IMR-90 (cell line): ENCODE data around the gene UGT8. TPM values are rescaled to one million over a fixed set of nuclear protein-coding genes. Genes with fewer than 3 reads are reported as not detected.

ENCODE experiments used
- ATAC-seq: fragments of 200-7000 bp; cut with Tn5 transposase; 2 replicates; pipeline ENCODE4 v1.9.1; 2020; ENCODE audit warnings: low read depth, mild to moderate bottlenecking, moderate library complexity
- BruUV-seq: library from RNA; stranded (reverse); fragments of 400-500 nt; replicated peaks from 2 replicates; lab custom pipeline; 2021; lab: Mats Ljungman, UMichigan
- CTCF ChIA-PET: fragments of 300-600 bp; formaldehyde crosslinking; extraction: SDS; loops from one replicate; lab custom pipeline; 2021; ENCODE audit warnings: antibody characterized with exemption; lab: Yijun Ruan, JAX
- POLR2A ChIA-PET: fragments of 300-600 bp; sonication (Branson Sonifier 250); formaldehyde crosslinking; loops from one replicate; lab custom pipeline; 2022; ENCODE audit warnings: antibody characterized with exemption; ENCODE audit not compliant: unreplicated experiment; lab: Charles Lee
- DNase-seq: peaks from one replicate; pipeline ENCODE4 v3.0.0; 2013
- H2AFZ ChIP-seq: replicated peaks from 2 replicates; pipeline ENCODE3; 2013; ENCODE audit warnings: low read length, mild to moderate bottlenecking; ENCODE audit not compliant: poor library complexity
- H2AK5ac ChIP-seq: 2 replicates; pipeline ENCODE4 v1.6.1; 2013; ENCODE audit warnings: low read depth, low read length, inconsistent platforms
- H2AK9ac ChIP-seq: replicated peaks from 2 replicates; pipeline ENCODE3; 2013; ENCODE audit warnings: mild to moderate bottlenecking, low read depth, low read length, moderate library complexity; ENCODE audit not compliant: poor library complexity
- H2BK120ac ChIP-seq: 2 replicates; pipeline ENCODE4 v1.6.1; 2013; ENCODE audit warnings: low read depth, low read length, inconsistent platforms
- H2BK15ac ChIP-seq: 3 replicates; pipeline ENCODE4 v1.6.1; 2013; ENCODE audit warnings: low read depth, low read length, inconsistent platforms
- H2BK20ac ChIP-seq: 2 replicates; pipeline ENCODE4 v1.6.1; 2013; ENCODE audit warnings: low read depth, mild to moderate bottlenecking, inconsistent platforms, low read length, moderate library complexity
- H2BK5ac ChIP-seq: 2 replicates; pipeline ENCODE4 v1.6.1; 2013; ENCODE audit warnings: mild to moderate bottlenecking, low read depth, low read length, inconsistent platforms; ENCODE audit not compliant: poor library complexity, severe bottlenecking
- H3K14ac ChIP-seq: replicated peaks from 2 replicates; pipeline ENCODE4 v1.6.1; 2013; ENCODE audit warnings: low read depth, low read length, inconsistent platforms
- H3K18ac ChIP-seq: 2 replicates; pipeline ENCODE4 v1.6.1; 2013; ENCODE audit warnings: low read depth, low read length, control low read depth
- H3K23ac ChIP-seq: 2 replicates; pipeline ENCODE4 v1.6.1; 2013; ENCODE audit warnings: low read depth, low read length, inconsistent platforms
- H3K27ac ChIP-seq: 2 replicates; pipeline ENCODE4 v1.5.1; 2013; ENCODE audit warnings: mild to moderate bottlenecking, control low read depth, low read length; ENCODE audit not compliant: insufficient read depth
- H3K27me3 ChIP-seq: 2 replicates; pipeline ENCODE4 v1.6.1; 2013; ENCODE audit warnings: low read length; ENCODE audit not compliant: control insufficient read depth, insufficient read depth
- H3K36me3 ChIP-seq: 2 replicates; pipeline ENCODE4 v1.6.1; 2013; ENCODE audit warnings: low read length, mixed read lengths; ENCODE audit not compliant: control insufficient read depth, insufficient read depth
- H3K4ac ChIP-seq: 2 replicates; pipeline ENCODE4 v1.6.1; 2013; ENCODE audit warnings: low read depth, low read length, inconsistent platforms
- H3K4me1 ChIP-seq: 2 replicates; pipeline ENCODE4 v1.6.1; 2013; ENCODE audit warnings: low read length, mixed read lengths; ENCODE audit not compliant: control insufficient read depth, insufficient read depth
- H3K4me2 ChIP-seq: 2 replicates; pipeline ENCODE4 v1.6.1; 2013; ENCODE audit warnings: low read depth, mild to moderate bottlenecking, control low read depth, low read length, moderate library complexity
- H3K4me3 ChIP-seq: 2 replicates; pipeline ENCODE4 v1.5.1; 2013; ENCODE audit warnings: low read depth, mild to moderate bottlenecking, control low read depth, low read length, moderate library complexity; ENCODE audit not compliant: insufficient read depth
- H3K56ac ChIP-seq: 2 replicates; pipeline ENCODE4 v1.6.1; 2013; ENCODE audit warnings: low read length, inconsistent platforms; ENCODE audit not compliant: insufficient read depth; ENCODE audit errors: extremely low read depth
- H3K79me1 ChIP-seq, 2 experiments: 2 replicates each; pipeline ENCODE4 v1.6.1; 2013; ENCODE audit warnings: low read length in 2 of 2, inconsistent platforms in 1 of 2, low read depth in 1 of 2
- H3K9ac ChIP-seq: 2 replicates; pipeline ENCODE4 v1.6.1; 2013; ENCODE audit warnings: low read depth, low read length, control low read depth
- H3K9me1 ChIP-seq: 2 replicates; pipeline ENCODE4 v1.6.1; 2013; ENCODE audit warnings: low read length, inconsistent platforms; ENCODE audit not compliant: insufficient read depth
- H3K9me3 ChIP-seq: 2 replicates; pipeline ENCODE4 v1.6.1; 2013; ENCODE audit warnings: low read length; ENCODE audit not compliant: control insufficient read depth, insufficient read depth
- H4K20me1 ChIP-seq: 2 replicates; pipeline ENCODE4 v1.6.1; 2013; ENCODE audit warnings: low read length, inconsistent platforms; ENCODE audit not compliant: insufficient read depth
- H4K5ac ChIP-seq: 2 replicates; pipeline ENCODE4 v1.6.1; 2013; ENCODE audit warnings: mild to moderate bottlenecking, low read depth, low read length, control low read depth
- H4K8ac ChIP-seq, 2 experiments: 2 replicates each; pipeline ENCODE4 v1.6.1; 2013; ENCODE audit warnings: low read depth in 2 of 2, low read length in 2 of 2, control low read depth in 1 of 2, inconsistent platforms in 1 of 2
- H4K91ac ChIP-seq: 2 replicates; pipeline ENCODE4 v1.6.1; 2013; ENCODE audit warnings: low read depth, low read length, inconsistent platforms; ENCODE audit not compliant: insufficient read depth
- BHLHE40 ChIP-seq: fragments of 150-350 bp; IDR thresholded peaks from 2 replicates; pipeline ENCODE4 v1.6.1; 2016; ENCODE audit warnings: mild to moderate bottlenecking, low read depth, low read length
- CEBPB ChIP-seq: IDR thresholded peaks from 2 replicates; pipeline ENCODE4 v1.6.1; 2012; ENCODE audit warnings: low read depth, low read length, improper control_type of control experiment
- CHD1 ChIP-seq: IDR thresholded peaks from 2 replicates; pipeline ENCODE4 v1.6.1; 2012; ENCODE audit warnings: low read depth, low read length, improper control_type of control experiment
- CTCF ChIP-seq: conservative IDR thresholded peaks from 2 replicates; pipeline ENCODE4 v1.5.1; 2012; ENCODE audit warnings: mild to moderate bottlenecking, low read depth, low read length, improper control_type of control experiment
- ELK1 ChIP-seq: fragments of 150-350 bp; IDR thresholded peaks from 2 replicates; pipeline ENCODE4 v1.6.1; 2016; ENCODE audit warnings: low read depth, mild to moderate bottlenecking, low read length, moderate library complexity, borderline replicate concordance
- FOS ChIP-seq: fragments of 150-350 bp; IDR thresholded peaks from 2 replicates; pipeline ENCODE4 v1.6.1; 2016; ENCODE audit warnings: low read depth, low read length
- MAFK ChIP-seq: IDR thresholded peaks from 2 replicates; pipeline ENCODE4 v1.6.1; 2012; ENCODE audit warnings: low read depth, low read length, improper control_type of control experiment
- MAZ ChIP-seq: IDR thresholded peaks from 2 replicates; pipeline ENCODE4 v1.6.1; 2012; ENCODE audit warnings: low read depth, mild to moderate bottlenecking, low read length, improper control_type of control experiment, moderate library complexity, borderline replicate concordance
- MXI1 ChIP-seq: IDR thresholded peaks from 2 replicates; pipeline ENCODE4 v1.6.1; 2012; ENCODE audit warnings: low read depth, mild to moderate bottlenecking, low read length, moderate library complexity, borderline replicate concordance
- NFE2L2 ChIP-seq: fragments of 150-350 bp; IDR thresholded peaks from 2 replicates; pipeline ENCODE4 v1.6.1; 2016; ENCODE audit warnings: low read depth, mild to moderate bottlenecking, low read length
- POLR2A ChIP-seq: IDR thresholded peaks from 2 replicates; pipeline ENCODE4 v1.6.1; 2012; ENCODE audit warnings: mild to moderate bottlenecking, low read depth, low read length
- RAD21 ChIP-seq: IDR thresholded peaks from 2 replicates; pipeline ENCODE4 v1.6.1; 2012; ENCODE audit warnings: low read length, improper control_type of control experiment
- RCOR1 ChIP-seq: IDR thresholded peaks from 2 replicates; pipeline ENCODE4 v1.6.1; 2012; ENCODE audit warnings: mild to moderate bottlenecking, low read length, improper control_type of control experiment; ENCODE audit not compliant: insufficient replicate concordance
- RFX5 ChIP-seq: IDR thresholded peaks from 2 replicates; pipeline ENCODE4 v1.8.0; 2012; ENCODE audit warnings: low read depth, mild to moderate bottlenecking, low read length, moderate library complexity
- SMC3 ChIP-seq: fragments of 150-350 bp; IDR thresholded peaks from 2 replicates; pipeline ENCODE4 v1.6.1; 2016; ENCODE audit warnings: low read depth, mild to moderate bottlenecking, antibody characterized with exemption, low read length, moderate library complexity
- USF2 ChIP-seq: fragments of 150-350 bp; IDR thresholded peaks from 2 replicates; pipeline ENCODE4 v1.6.1; 2017; ENCODE audit warnings: mild to moderate bottlenecking, antibody characterized with exemption, low read length, low read depth
- WGBS, 2 experiments: methylation state at CpG; one replicate each; pipeline versions ENCODE4 v1.1.5 to v1.1.7; 2013; ENCODE audit warnings: missing lambda C conversion rate in 2 of 2; ENCODE audit not compliant: insufficient read length in 1 of 2; ENCODE audit errors: extremely low coverage in 2 of 2; 5-methylcytosine and 5-hydroxymethylcytosine counted together
- dilution Hi-C: fragments of 300-500 bp; cut with HindIII; formaldehyde crosslinking; loops from one replicate; pipeline ENCODE4 v1.14.3; 2018; ENCODE audit warnings: low sequenced_read_pairs; ENCODE audit not compliant: unreplicated experiment
- in situ Hi-C: fragments of 300-500 bp; cut with MboI; formaldehyde crosslinking; loops from 3 replicates; pipeline ENCODE4 v1.14.3; 2019; ENCODE audit warnings: low sequenced_read_pairs, inconsistent platforms, mixed read lengths
- intact Hi-C: fragments of 100-400 bp; cut with micrococcal nuclease; formaldehyde crosslinking; loops from 2 replicates; pipeline ENCODE4 v1.10.0; 2022
- polyA plus RNA-seq, 3 experiments: library from polyadenylated mRNA; depleted of rRNA; stranded (reverse); fragments of >200 nt; gene quantifications; 2 replicates each; pipeline ENCODE4 v1.2.3, GENCODE V29; 2012; ENCODE audit warnings: low replicate concordance in 1 of 3
- total RNA-seq: library from RNA; depleted of rRNA; stranded (reverse); fragments of >200 nt; gene quantifications from 2 replicates; pipeline ENCODE4 v1.2.3, GENCODE V29; 2012

UGT8 gene
- total and polyA plus RNA-seq, 2 of the 4 experiments (the other 2 are of a cell fraction) = not detected

- Histone ChIP-seq H3K27ac (no peak overlapping the region), H2AK5ac (no peak overlapping the region), H2BK120ac (no peak overlapping the region), H3K9me3 (no peaks in the 10 kb centered on the region), H4K5ac (no peak overlapping the region), H3K4me3 (no peak overlapping the region), H2BK15ac (no peak overlapping the region), H3K79me1 (no peaks in the 10 kb centered on the region), H3K9me1 (no peaks in the 10 kb centered on the region), H3K27me3 (peaks cover 24% of the 10 kb centered on the region), H3K18ac (no peak overlapping the region), H4K8ac (no peak overlapping the region), H4K20me1 (no peaks in the 10 kb centered on the region), H2AFZ (peak overlapping the region; percentile 72), H2AK9ac (no peak overlapping the region), H4K91ac (no peak overlapping the region), H3K9ac (no peak overlapping the region), H2BK20ac (no peak overlapping the region), H3K36me3 (no peaks in the 10 kb centered on the region), H3K14ac (no peak overlapping the region), H3K4me2 (no peak overlapping the region; the same call in 1 of the 2 replicates), H3K23ac (no peak overlapping the region), H2BK5ac (no peak overlapping the region), H3K4me1 (peaks cover 1% of the 10 kb centered on the region; the same call in 1 of the 2 replicates), H3K56ac (no peak overlapping the region), H3K4ac (no peak overlapping the region)
- dilution Hi-C loops (no loop called here), in situ Hi-C loops (no loop called here), intact Hi-C loops (no loop called here)
- TF ChIP-seq NFE2L2 = no peak
- TF ChIP-seq MAZ = no peak
- no peak for TF ChIP-seq CEBPB
- TF ChIP-seq FOS = no peak
- TF ChIP-seq RAD21 = no peak
- no peak for TF ChIP-seq MAFK
- no peak for TF ChIP-seq USF2
- TF ChIP-seq CTCF = no peak
- TF ChIP-seq BHLHE40 = no peak
- no peak for TF ChIP-seq POLR2A
- no peak for TF ChIP-seq RCOR1
- TF ChIP-seq CHD1 = no peak
- TF ChIP-seq SMC3 = no peak
- no peak for TF ChIP-seq RFX5
- no peak for TF ChIP-seq ELK1
- TF ChIP-seq MXI1 = no peak
- ATAC-seq (no peak), DNase-seq (no peak)
- no TSS peak for BruUV-seq
- ChIA-PET POLR2A (no interaction called here), CTCF (no interaction called here)
- WGBS, 2 experiments = 3% methylated on average over 18 of the region's 46 CpGs; no CpG with 5 or more reads in 1 of the 2 experiments
Measured at GRCh38 chr4:114599231-114599902, 760 bp downstream of the UGT8 start.
